Activated CD8-positive, alpha-beta T cell treated with anti-CD3 and anti-CD28 coated beads, Interleukin-2, amount 10 ng/mL, durations not matched to agents 7 days and 5 days (primary cell): ENCODE results near the gene CUEDC1. TPM values are rescaled to one million over a fixed set of nuclear protein-coding genes. Genes with fewer than 3 reads are reported as not detected.

ENCODE experiments used
- ATAC-seq: fragments of 150-1000 bp; cut with Tn5 transposase; one replicate; pipeline ENCODE4 v1.10.0; 2021; ENCODE audit warnings: moderate library complexity
- CTCF ChIA-PET: fragments of 350-600 bp; sonication (Branson Sonifier 250); formaldehyde crosslinking; loops from one replicate; lab custom pipeline; 2021; ENCODE audit warnings: antibody characterized with exemption; lab: Charles Lee
- POLR2A ChIA-PET: fragments of 350-600 bp; sonication (Branson Sonifier 250); formaldehyde crosslinking; loops from one replicate; lab custom pipeline; 2021; ENCODE audit warnings: antibody characterized with exemption; lab: Charles Lee
- DNase-seq: peaks from one replicate; pipeline ENCODE4 v3.0.0-alpha.2; 2020
- H3K27ac Mint-ChIP-seq: one replicate; pipeline ENCODE4 v1.8.0; 2021; ENCODE audit warnings: mild to moderate bottlenecking, mixed read lengths
- H3K27me3 Mint-ChIP-seq: one replicate; pipeline ENCODE4 v1.8.0; 2021; ENCODE audit warnings: low read depth, mixed read lengths
- H3K36me3 Mint-ChIP-seq: one replicate; pipeline ENCODE4 v1.8.0; 2021; ENCODE audit warnings: low read depth, mixed read lengths
- H3K4me1 Mint-ChIP-seq: one replicate; pipeline ENCODE4 v1.8.0; 2021; ENCODE audit warnings: low read depth, mixed read lengths
- H3K4me3 Mint-ChIP-seq: one replicate; pipeline ENCODE4 v1.8.0; 2021; ENCODE audit warnings: mild to moderate bottlenecking, mixed read lengths
- H3K9me3 Mint-ChIP-seq: one replicate; pipeline ENCODE4 v1.8.0; 2022; ENCODE audit warnings: mixed read lengths; ENCODE audit not compliant: insufficient read depth
- total RNA-seq, 2 experiments: library from RNA; stranded (reverse); gene quantifications; one replicate each; pipeline ENCODE4 v1.2.3, GENCODE V29; 2021

CUEDC1 gene
- total RNA-seq, 2 experiments from 2014 or later, result 0.18 TPM; not detected in 1

GRCh38 chr17:57920916-57921703 is 34.1 kb downstream of the CUEDC1 start:
- ChIA-PET POLR2A (no interaction called here), CTCF (no interaction called here)
- no peaks in the 10 kb centered on the region for H3K36me3 Mint-ChIP-seq
- H3K27me3 Mint-ChIP-seq, result peaks cover 21% of the 10 kb centered on the region
- no peak for ATAC-seq
- no peaks in the 10 kb centered on the region for H3K9me3 Mint-ChIP-seq
- no peak for DNase-seq
- no peak overlapping the region for H3K4me3 Mint-ChIP-seq
- peaks cover 12% of the 10 kb centered on the region for H3K4me1 Mint-ChIP-seq
- H3K27ac Mint-ChIP-seq, result no peak overlapping the region

- Mint-ChIP-seq H3K27ac (no peak overlapping the region), H3K4me1 (peaks cover 11% of the 10 kb centered on the region), H3K9me3 (no peaks in the 10 kb centered on the region), H3K36me3 (no peaks in the 10 kb centered on the region), H3K4me3 (no peak overlapping the region), H3K27me3 (peaks cover 20% of the 10 kb centered on the region)
- DNase-seq (no peak), ATAC-seq (no peak)
- POLR2A ChIA-PET, result no interaction called here
- CTCF ChIA-PET, result no interaction called here
These were observed 35.3 kb downstream of the CUEDC1 start for GRCh38 chr17:57919918-57920317.

GRCh38 chr17:57918017-57918895 is 37.0 kb downstream of the CUEDC1 start:
- no peak overlapping the region for H3K4me3 Mint-ChIP-seq
- H3K27me3 Mint-ChIP-seq, result peaks cover 16% of the 10 kb centered on the region
- no peak overlapping the region for H3K27ac Mint-ChIP-seq
- no peaks in the 10 kb centered on the region for H3K36me3 Mint-ChIP-seq
- POLR2A ChIA-PET, result no interaction called here
- H3K4me1 Mint-ChIP-seq, result peaks cover 3% of the 10 kb centered on the region
- no peaks in the 10 kb centered on the region for H3K9me3 Mint-ChIP-seq
- CTCF ChIA-PET, result interaction anchor here (1.0 to 1.4 kb wide), 2 partner anchors 34 to 60 kb away, joined by 3 to 4 read pairs; no protein-coding TSS in a partner anchor
- no peak for DNase-seq
- no peak for ATAC-seq

GRCh38 chr17:57916925-57917858 is 38.0 kb downstream of the CUEDC1 start:
- ATAC-seq, result peak; percentile 49
- H3K27me3 Mint-ChIP-seq, result peaks cover 15% of the 10 kb centered on the region
- H3K9me3 Mint-ChIP-seq, result no peaks in the 10 kb centered on the region
- H3K4me1 Mint-ChIP-seq, result no peaks in the 10 kb centered on the region
- ChIA-PET CTCF (interaction anchor here (1.0 to 1.4 kb wide), 2 partner anchors 35 to 58 kb away, joined by 3 to 4 read pairs; no protein-coding TSS in a partner anchor), POLR2A (no interaction called here)
- DNase-seq, result peak; percentile 40
- no peak overlapping the region for H3K27ac Mint-ChIP-seq
- H3K4me3 Mint-ChIP-seq, result no peak overlapping the region
- H3K36me3 Mint-ChIP-seq, result no peaks in the 10 kb centered on the region

- Mint-ChIP-seq H3K27me3 (peaks cover 6% of the 10 kb centered on the region), H3K4me3 (no peak overlapping the region), H3K27ac (no peak overlapping the region), H3K9me3 (no peaks in the 10 kb centered on the region), H3K4me1 (no peaks in the 10 kb centered on the region), H3K36me3 (no peaks in the 10 kb centered on the region)
- no peak for ATAC-seq
- POLR2A ChIA-PET, result no interaction called here
- no peak for DNase-seq
- CTCF ChIA-PET, result interaction anchor here (0.7 to 1.6 kb wide), 2 partner anchors 55 to 83 kb away, joined by 3 to 5 read pairs; no protein-coding TSS in a partner anchor
These were observed 39.0 kb downstream of the CUEDC1 start for GRCh38 chr17:57915985-57916757.

- no peaks in the 10 kb centered on the region for H3K9me3 Mint-ChIP-seq
- H3K4me1 Mint-ChIP-seq, result no peaks in the 10 kb centered on the region
- peaks cover 5% of the 10 kb centered on the region for H3K27me3 Mint-ChIP-seq
- no peak for DNase-seq
- CTCF ChIA-PET, result interaction anchor here (0.7 to 1.6 kb wide), 3 partner anchors 12 to 84 kb away, joined by 3 to 5 read pairs (median 3); no protein-coding TSS in a partner anchor
- no peak for ATAC-seq
- no peaks in the 10 kb centered on the region for H3K36me3 Mint-ChIP-seq
- no peak overlapping the region for H3K27ac Mint-ChIP-seq
- POLR2A ChIA-PET, result no interaction called here
- no peak overlapping the region for H3K4me3 Mint-ChIP-seq
These were observed 39.7 kb downstream of the CUEDC1 start for GRCh38 chr17:57915544-57915943.

GRCh38 chr17:57914273-57915142 is 40.7 kb downstream of the CUEDC1 start:
- Mint-ChIP-seq H3K9me3 (no peaks in the 10 kb centered on the region), H3K4me1 (no peaks in the 10 kb centered on the region), H3K27me3 (peaks cover 4% of the 10 kb centered on the region), H3K4me3 (no peak overlapping the region), H3K36me3 (no peaks in the 10 kb centered on the region), H3K27ac (no peak overlapping the region)
- ChIA-PET CTCF (interaction anchor here (1.4 to 1.6 kb wide), 2 partner anchors 13 to 85 kb away, joined by 3 to 5 read pairs; no protein-coding TSS in a partner anchor), POLR2A (no interaction called here)
- ATAC-seq (no peak), DNase-seq (no peak)

- ChIA-PET CTCF (no interaction called here), POLR2A (no interaction called here)
- no peaks in the 10 kb centered on the region for H3K9me3 Mint-ChIP-seq
- H3K36me3 Mint-ChIP-seq, result no peaks in the 10 kb centered on the region
- no peak for ATAC-seq
- H3K4me1 Mint-ChIP-seq, result peaks cover 3% of the 10 kb centered on the region
- H3K4me3 Mint-ChIP-seq, result no peak overlapping the region
- DNase-seq, result no peak
- H3K27ac Mint-ChIP-seq, result no peak overlapping the region
- H3K27me3 Mint-ChIP-seq, result peaks cover 4% of the 10 kb centered on the region
These were observed 41.5 kb downstream of the CUEDC1 start for GRCh38 chr17:57913575-57914272.

GRCh38 chr17:57911834-57912673 is 43.2 kb downstream of the CUEDC1 start:
- ChIA-PET POLR2A (no interaction called here), CTCF (no interaction called here)
- Mint-ChIP-seq H3K9me3 (no peaks in the 10 kb centered on the region), H3K4me3 (no peak overlapping the region), H3K27ac (no peak overlapping the region), H3K36me3 (no peaks in the 10 kb centered on the region), H3K4me1 (peaks cover 3% of the 10 kb centered on the region), H3K27me3 (peaks cover 6% of the 10 kb centered on the region)
- DNase-seq (no peak), ATAC-seq (no peak)
